ENCODE results near the gene CTR9.

CTR9 gene

DNA sequence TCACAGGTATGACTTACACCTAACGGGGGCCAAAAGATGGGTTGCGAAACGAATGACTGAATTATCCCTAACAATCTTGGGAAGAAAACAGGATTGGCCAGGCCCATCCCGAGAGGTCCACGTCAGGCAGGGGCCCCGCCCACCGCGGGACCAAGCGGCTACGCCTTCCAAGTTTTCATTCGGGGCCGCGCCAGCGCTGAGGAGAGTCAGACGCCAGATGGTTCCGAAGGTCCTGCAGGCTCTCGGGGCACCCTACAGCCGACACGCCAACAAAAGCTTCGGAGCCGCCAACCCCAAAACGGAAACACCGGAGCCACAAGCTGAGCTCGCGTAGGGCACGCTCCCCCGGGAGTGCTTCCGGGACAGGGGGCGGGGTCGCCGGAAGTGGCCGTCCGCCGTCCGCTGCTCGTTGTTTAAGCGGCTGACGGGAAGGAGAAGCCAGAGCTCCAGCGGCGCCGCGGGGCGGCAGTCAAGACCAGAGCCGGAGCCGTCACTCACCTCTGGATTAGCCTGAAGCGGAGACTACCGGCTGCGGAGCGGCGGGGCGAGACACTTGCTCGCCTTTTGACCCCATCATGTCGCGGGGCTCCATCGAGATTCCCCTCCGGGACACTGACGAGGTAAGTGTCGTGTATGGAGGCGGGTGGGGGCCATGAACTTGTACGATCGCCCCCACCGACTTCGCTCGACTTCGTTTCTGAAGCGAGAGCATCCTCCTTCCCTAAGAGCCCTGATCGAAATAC lies at the start of gene CTR9:
Gene CTR9, plus strand, starts transcription at position 409 of the 743 bp plus-strand sequence. Its CDS starts 167 bp downstream, at position 576.
- Histone ChIP-seq H4K20me1 (ENCODE audit: insufficient read depth, low read length) (no peaks in the 10 kb centered on the region), H3K9me3 (ENCODE audit: low read length) (no peaks in the 10 kb centered on the region), H3K27ac (ENCODE audit: low read depth, low read length, poor library complexity, severe bottlenecking) (peak within 1 kb of the TSS; percentile 62), H3K27me3 (ENCODE audit: insufficient read depth, low read length) (no peaks in the 10 kb centered on the region), H3K9ac (ENCODE audit: low read length) (peak within 1 kb of the TSS; percentile 76), H2AFZ (ENCODE audit: low read length) (peak within 1 kb of the TSS; percentile 17), H3K79me2 (ENCODE audit: insufficient read depth, low read length) (peaks cover 14% of the 10 kb centered on the region; the same call in 1 of the 2 replicates), H3F3A (ENCODE audit: insufficient read depth, low read length) (no peaks in the 10 kb centered on the region), H3K4me2 (ENCODE audit: low read length) (peak within 1 kb of the TSS; percentile 81), H3K4me1 (ENCODE audit: insufficient read depth, low read length, severe bottlenecking) (peaks cover 16% of the 10 kb centered on the region), H3K36me3 (ENCODE audit: insufficient read depth, low read length) (peaks cover 28% of the 10 kb centered on the region), H3K4me3 (ENCODE audit: low read depth, low read length, poor library complexity, severe bottlenecking) (peak within 1 kb of the TSS; percentile 89), H3K9me2 (ENCODE audit: low read depth, low read length) (no peaks in the 10 kb centered on the region)
- TF ChIP-seq EZH2 (IDR thresholded peaks at IDR 0.05; ENCODE audit: borderline replicate concordance, low read length), result no peak
- TF ChIP-seq, protein P1, sequence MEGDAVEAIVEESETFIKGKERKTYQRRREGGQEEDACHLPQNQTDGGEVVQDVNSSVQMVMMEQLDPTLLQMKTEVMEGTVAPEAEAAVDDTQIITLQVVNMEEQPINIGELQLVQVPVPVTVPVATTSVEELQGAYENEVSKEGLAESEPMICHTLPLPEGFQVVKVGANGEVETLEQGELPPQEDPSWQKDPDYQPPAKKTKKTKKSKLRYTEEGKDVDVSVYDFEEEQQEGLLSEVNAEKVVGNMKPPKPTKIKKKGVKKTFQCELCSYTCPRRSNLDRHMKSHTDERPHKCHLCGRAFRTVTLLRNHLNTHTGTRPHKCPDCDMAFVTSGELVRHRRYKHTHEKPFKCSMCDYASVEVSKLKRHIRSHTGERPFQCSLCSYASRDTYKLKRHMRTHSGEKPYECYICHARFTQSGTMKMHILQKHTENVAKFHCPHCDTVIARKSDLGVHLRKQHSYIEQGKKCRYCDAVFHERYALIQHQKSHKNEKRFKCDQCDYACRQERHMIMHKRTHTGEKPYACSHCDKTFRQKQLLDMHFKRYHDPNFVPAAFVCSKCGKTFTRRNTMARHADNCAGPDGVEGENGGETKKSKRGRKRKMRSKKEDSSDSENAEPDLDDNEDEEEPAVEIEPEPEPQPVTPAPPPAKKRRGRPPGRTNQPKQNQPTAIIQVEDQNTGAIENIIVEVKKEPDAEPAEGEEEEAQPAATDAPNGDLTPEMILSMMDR (IDR thresholded peaks at IDR 0.05; ENCODE audit: low read length), result peak; percentile 15; the same call in 1 of the 2 replicates

DNA sequence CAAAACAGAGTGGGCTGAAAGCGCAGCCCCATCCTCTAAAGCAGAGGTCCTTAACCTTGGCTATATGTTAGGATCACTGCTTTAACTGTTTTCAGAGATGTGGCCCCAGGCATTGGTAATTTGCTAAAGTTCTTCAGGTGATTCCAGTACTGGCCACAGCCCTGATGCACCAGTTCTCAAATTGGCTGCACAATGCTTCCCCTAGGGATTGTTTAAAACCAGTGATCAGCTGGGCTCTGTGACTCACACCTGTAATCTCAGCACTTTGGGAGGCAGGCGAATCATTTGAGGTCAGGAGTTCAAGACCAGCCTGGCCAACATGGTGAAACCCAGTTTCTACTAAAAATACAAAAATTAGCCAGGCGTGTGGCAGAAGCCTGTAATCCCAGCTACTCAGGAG lies 49.1 kb upstream of the CTR9 start:
- no peak overlapping the region for H3K9ac ChIP-seq (ENCODE audit: low read length)
- no peaks in the 10 kb centered on the region for H3K36me3 ChIP-seq (ENCODE audit: insufficient read depth, low read length)
- H4K20me1 ChIP-seq (ENCODE audit: insufficient read depth, low read length), result no peaks in the 10 kb centered on the region
- H3K4me1 ChIP-seq (ENCODE audit: insufficient read depth, low read length, severe bottlenecking), result no peaks in the 10 kb centered on the region
- no peak overlapping the region for H2AFZ ChIP-seq (ENCODE audit: low read length)
- H3K79me2 ChIP-seq (ENCODE audit: insufficient read depth, low read length), result no peaks in the 10 kb centered on the region
- TF ChIP-seq, protein P1 (IDR thresholded peaks at IDR 0.05; ENCODE audit: low read length), result no peak
- TF ChIP-seq EZH2 (IDR thresholded peaks at IDR 0.05; ENCODE audit: borderline replicate concordance, low read length), result no peak
- H3K9me2 ChIP-seq (ENCODE audit: low read depth, low read length), result no peaks in the 10 kb centered on the region
- H3K27me3 ChIP-seq (ENCODE audit: insufficient read depth, low read length), result no peaks in the 10 kb centered on the region
- no peak overlapping the region for H3K4me2 ChIP-seq (ENCODE audit: low read length)
- no peak overlapping the region for H3K4me3 ChIP-seq (ENCODE audit: low read depth, low read length, poor library complexity, severe bottlenecking)
- no peak overlapping the region for H3K27ac ChIP-seq (ENCODE audit: low read depth, low read length, poor library complexity, severe bottlenecking)
- H3K9me3 ChIP-seq (ENCODE audit: low read length), result 0 out of 2 replicates have a peak, but pooled peaks cover 2% of the 10 kb centered on the region
- no peaks in the 10 kb centered on the region for H3F3A ChIP-seq (ENCODE audit: insufficient read depth, low read length)

- Histone ChIP-seq H3F3A (ENCODE audit: insufficient read depth, low read length) (no peaks in the 10 kb centered on the region), H3K79me2 (ENCODE audit: insufficient read depth, low read length) (no peaks in the 10 kb centered on the region), H3K9me2 (ENCODE audit: low read depth, low read length) (no peaks in the 10 kb centered on the region), H3K9ac (ENCODE audit: low read length) (no peak overlapping the region), H3K36me3 (ENCODE audit: insufficient read depth, low read length) (no peaks in the 10 kb centered on the region), H3K4me2 (ENCODE audit: low read length) (no peak overlapping the region), H2AFZ (ENCODE audit: low read length) (no peak overlapping the region), H3K4me3 (ENCODE audit: low read depth, low read length, poor library complexity, severe bottlenecking) (no peak overlapping the region), H3K27me3 (ENCODE audit: insufficient read depth, low read length) (no peaks in the 10 kb centered on the region), H3K27ac (ENCODE audit: low read depth, low read length, poor library complexity, severe bottlenecking) (no peak overlapping the region), H3K4me1 (ENCODE audit: insufficient read depth, low read length, severe bottlenecking) (no peaks in the 10 kb centered on the region), H4K20me1 (ENCODE audit: insufficient read depth, low read length) (no peaks in the 10 kb centered on the region), H3K9me3 (ENCODE audit: low read length) (no peaks in the 10 kb centered on the region)
- no peak for TF ChIP-seq EZH2 (IDR thresholded peaks at IDR 0.05; ENCODE audit: borderline replicate concordance, low read length)
- TF ChIP-seq, protein P1 (IDR thresholded peaks at IDR 0.05; ENCODE audit: low read length), result no peak
These were observed 42.9 kb upstream of the CTR9 start for GRCh38 chr11:10708131-10708530.

All from OCI-LY1 (cell line).